MM.1S (cell line): ENCODE measurements around the gene PSMA7.

Experiments used
- DNase-seq: peaks from one replicate; pipeline ENCODE4 v3.0.0-alpha.2; 2015
- H2AFZ ChIP-seq: fragments of 300-600 bp; sonication (generic); 2 replicates; pipeline ENCODE4 v1.6.0; 2016; ENCODE audit warnings: antibody characterized with exemption, low read length
- H3F3A ChIP-seq: fragments of 300-600 bp; sonication (generic); 2 replicates; pipeline ENCODE4 v1.6.1; 2016; ENCODE audit warnings: mild to moderate bottlenecking, antibody characterized with exemption, low read length, moderate library complexity, mixed read lengths; ENCODE audit not compliant: insufficient read depth
- H3K27ac ChIP-seq: fragments of 300-600 bp; sonication (generic); 2 replicates; pipeline ENCODE4 v1.5.1; 2016; ENCODE audit warnings: mild to moderate bottlenecking, low read length
- H3K27me3 ChIP-seq: fragments of 300-600 bp; sonication (generic); replicated peaks from 2 replicates; pipeline ENCODE4 v1.6.0; 2016; ENCODE audit warnings: low read length; ENCODE audit not compliant: insufficient read depth
- H3K36me3 ChIP-seq: fragments of 300-600 bp; sonication (generic); replicated peaks from 2 replicates; pipeline ENCODE4 v1.6.1; 2016; ENCODE audit warnings: mild to moderate bottlenecking, low read length, mixed read lengths; ENCODE audit not compliant: insufficient read depth
- H3K4me1 ChIP-seq: fragments of 300-600 bp; sonication (generic); 2 replicates; pipeline ENCODE4 v1.6.1; 2016; ENCODE audit warnings: low read length, mixed read lengths
- H3K4me2 ChIP-seq: fragments of 300-600 bp; sonication (generic); 2 replicates; pipeline ENCODE4 v1.6.0; 2016; ENCODE audit warnings: low read depth, low read length
- H3K4me3 ChIP-seq: fragments of 300-600 bp; sonication (generic); 2 replicates; pipeline ENCODE4 v1.5.1; 2016; ENCODE audit warnings: low read length, mixed read lengths
- H3K79me2 ChIP-seq: fragments of 300-600 bp; sonication (generic); 2 replicates; pipeline ENCODE4 v1.6.1; 2016; ENCODE audit warnings: mixed run types, low read length, mixed read lengths
- H3K9ac ChIP-seq: fragments of 300-600 bp; sonication (generic); 2 replicates; pipeline ENCODE4 v1.6.1; 2016; ENCODE audit warnings: low read length, mixed read lengths
- H3K9me2 ChIP-seq: fragments of 300-600 bp; sonication (generic); replicated peaks from 2 replicates; pipeline ENCODE4 v1.6.1; 2016; ENCODE audit warnings: mild to moderate bottlenecking, low read length, mixed read lengths; ENCODE audit not compliant: insufficient read depth
- H3K9me3 ChIP-seq: fragments of 300-600 bp; sonication (generic); replicated peaks from 2 replicates; pipeline ENCODE4 v1.6.1; 2016; ENCODE audit warnings: mild to moderate bottlenecking, low read length, mixed read lengths; ENCODE audit not compliant: insufficient read depth
- H4K20me1 ChIP-seq: fragments of 300-600 bp; sonication (generic); 2 replicates; pipeline ENCODE4 v1.6.1; 2016; ENCODE audit warnings: mild to moderate bottlenecking, low read length, moderate library complexity, mixed read lengths; ENCODE audit not compliant: insufficient read depth
- EZH2 ChIP-seq: fragments of 300-600 bp; sonication (generic); optimal IDR thresholded peaks from 2 replicates; pipeline ENCODE3; 2017; ENCODE audit warnings: low read depth, mild to moderate bottlenecking, antibody characterized with exemption, low read length, mixed read lengths
- EZH2phosphoT487 ChIP-seq: fragments of 300-600 bp; sonication (generic); IDR thresholded peaks from 2 replicates; pipeline ENCODE4 v1.6.1; 2018; ENCODE audit warnings: antibody characterized with exemption, low read length
- TF ChIP-seq, protein P1 (sequence below): fragments of 300-600 bp; sonication (generic); IDR thresholded peaks from 2 replicates; pipeline ENCODE4 v1.5.1; 2016; ENCODE audit warnings: antibody characterized with exemption, low read length, mixed read lengths

PSMA7 gene

GRCh38 chr20:62190639-62191411 is 47.6 kb upstream of the PSMA7 start:
- H3K4me1 ChIP-seq, result no peaks in the 10 kb centered on the region
- no peaks in the 10 kb centered on the region for H4K20me1 ChIP-seq
- TF ChIP-seq EZH2phosphoT487 (no peak), EZH2 (no peak)
- TF ChIP-seq, protein P1, sequence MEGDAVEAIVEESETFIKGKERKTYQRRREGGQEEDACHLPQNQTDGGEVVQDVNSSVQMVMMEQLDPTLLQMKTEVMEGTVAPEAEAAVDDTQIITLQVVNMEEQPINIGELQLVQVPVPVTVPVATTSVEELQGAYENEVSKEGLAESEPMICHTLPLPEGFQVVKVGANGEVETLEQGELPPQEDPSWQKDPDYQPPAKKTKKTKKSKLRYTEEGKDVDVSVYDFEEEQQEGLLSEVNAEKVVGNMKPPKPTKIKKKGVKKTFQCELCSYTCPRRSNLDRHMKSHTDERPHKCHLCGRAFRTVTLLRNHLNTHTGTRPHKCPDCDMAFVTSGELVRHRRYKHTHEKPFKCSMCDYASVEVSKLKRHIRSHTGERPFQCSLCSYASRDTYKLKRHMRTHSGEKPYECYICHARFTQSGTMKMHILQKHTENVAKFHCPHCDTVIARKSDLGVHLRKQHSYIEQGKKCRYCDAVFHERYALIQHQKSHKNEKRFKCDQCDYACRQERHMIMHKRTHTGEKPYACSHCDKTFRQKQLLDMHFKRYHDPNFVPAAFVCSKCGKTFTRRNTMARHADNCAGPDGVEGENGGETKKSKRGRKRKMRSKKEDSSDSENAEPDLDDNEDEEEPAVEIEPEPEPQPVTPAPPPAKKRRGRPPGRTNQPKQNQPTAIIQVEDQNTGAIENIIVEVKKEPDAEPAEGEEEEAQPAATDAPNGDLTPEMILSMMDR, result no peak
- H2AFZ ChIP-seq, result no peak overlapping the region
- H3K36me3 ChIP-seq, result no peaks in the 10 kb centered on the region; the same call in 1 of the 2 replicates
- no peaks in the 10 kb centered on the region for H3F3A ChIP-seq
- no peaks in the 10 kb centered on the region for H3K9me3 ChIP-seq
- no peak overlapping the region for H3K4me2 ChIP-seq
- H3K27me3 ChIP-seq, result no peaks in the 10 kb centered on the region
- H3K79me2 ChIP-seq, result peaks cover 47% of the 10 kb centered on the region
- no peak overlapping the region for H3K4me3 ChIP-seq
- no peak overlapping the region for H3K27ac ChIP-seq
- DNase-seq, result no peak
- H3K9me2 ChIP-seq, result no peaks in the 10 kb centered on the region
- no peak overlapping the region for H3K9ac ChIP-seq

- TF ChIP-seq, protein P1, result no peak
- TF ChIP-seq EZH2 (no peak), EZH2phosphoT487 (no peak)
- Histone ChIP-seq H3K9ac (no peak overlapping the region), H3K9me2 (no peaks in the 10 kb centered on the region), H3F3A (peaks cover 6% of the 10 kb centered on the region), H3K27ac (no peak overlapping the region), H3K27me3 (no peaks in the 10 kb centered on the region), H3K4me2 (no peak overlapping the region), H3K9me3 (no peaks in the 10 kb centered on the region), H4K20me1 (no peaks in the 10 kb centered on the region), H2AFZ (no peak overlapping the region), H3K79me2 (peaks cover 70% of the 10 kb centered on the region), H3K4me3 (no peak overlapping the region), H3K4me1 (peaks cover 2% of the 10 kb centered on the region), H3K36me3 (no peaks in the 10 kb centered on the region)
- no peak for DNase-seq
Measured at GRCh38 chr20:62186887-62187866, 44.0 kb upstream of the PSMA7 start.

- H3K79me2 ChIP-seq, result peaks cover 69% of the 10 kb centered on the region
- no peaks in the 10 kb centered on the region for H3K36me3 ChIP-seq
- H4K20me1 ChIP-seq, result no peaks in the 10 kb centered on the region
- H3K4me2 ChIP-seq, result no peak overlapping the region
- no peak overlapping the region for H3K4me3 ChIP-seq
- no peak overlapping the region for H3K9ac ChIP-seq
- no peak overlapping the region for H2AFZ ChIP-seq
- peaks cover 10% of the 10 kb centered on the region for H3F3A ChIP-seq
- H3K9me2 ChIP-seq, result no peaks in the 10 kb centered on the region
- H3K9me3 ChIP-seq, result no peaks in the 10 kb centered on the region
- no peaks in the 10 kb centered on the region for H3K27me3 ChIP-seq
- TF ChIP-seq EZH2phosphoT487 (no peak), EZH2 (no peak)
- TF ChIP-seq, protein P1, result no peak
- no peak for DNase-seq
- H3K4me1 ChIP-seq, result peaks cover 8% of the 10 kb centered on the region
- H3K27ac ChIP-seq, result no peak overlapping the region
Measured at GRCh38 chr20:62186096-62186426, 42.9 kb upstream of the PSMA7 start.
